Activated gamma-delta T cell (primary cell): ENCODE results near the gene GMCL2.

Experiments
- DNase-seq: peaks from one replicate; lab custom pipeline; 2025; lab: John Stamatoyannopoulos, UW

The GMCL2 gene

GRCh38 chr5:178143246-178143645 lies 43.9 kb downstream of the GMCL2 start:
- DNase-seq: no peak

GRCh38 chr5:178142642-178143041 lies 44.5 kb downstream of the GMCL2 start:
- DNase-seq: no peak

GRCh38 chr5:178141550-178141949 lies 45.6 kb downstream of the GMCL2 start:
- DNase-seq: no peak

- no peak for DNase-seq
Observed at GRCh38 chr5:178137991-178138390, 49.2 kb downstream of the GMCL2 start.

GRCh38 chr5:178136990-178137389 lies 50.2 kb downstream of the GMCL2 start:
- DNase-seq: no peak
